Ishikawa (cell line): ENCODE data around the gene GTSF1L.

Source experiments
- CEBPB ChIP-seq: IDR thresholded peaks from 2 replicates; pipeline ENCODE4 v1.6.1; 2012
- CREB1 ChIP-seq: IDR thresholded peaks from 2 replicates; pipeline ENCODE4 v1.6.1; 2012; ENCODE audit warnings: low read depth
- EGR1 ChIP-seq: IDR thresholded peaks from 2 replicates; pipeline ENCODE4 v1.6.1; 2012
- EP300 ChIP-seq: IDR thresholded peaks from 2 replicates; pipeline ENCODE4 v1.6.1; 2012; ENCODE audit warnings: borderline replicate concordance
- FOXM1 ChIP-seq: IDR thresholded peaks from 2 replicates; pipeline ENCODE4 v1.6.1; 2012; ENCODE audit warnings: low read depth, borderline replicate concordance
- RAD21 ChIP-seq: IDR thresholded peaks from 2 replicates; pipeline ENCODE4 v1.6.1; 2012; ENCODE audit warnings: low read depth
- TAF1 ChIP-seq: IDR thresholded peaks from 2 replicates; pipeline ENCODE4 v1.6.1; 2012; ENCODE audit warnings: low read depth, mild to moderate bottlenecking
- TCF12 ChIP-seq: IDR thresholded peaks from 2 replicates; pipeline ENCODE4 v1.6.1; 2012; ENCODE audit warnings: low read depth
- YY1 ChIP-seq: IDR thresholded peaks from 2 replicates; pipeline ENCODE4 v1.6.1; 2012; ENCODE audit warnings: low read depth
- ZBTB7A ChIP-seq: IDR thresholded peaks from 2 replicates; pipeline ENCODE4 v1.6.1; 2012; ENCODE audit warnings: low read depth
- TF ChIP-seq, protein P1 (sequence below): IDR thresholded peaks from 2 replicates; pipeline ENCODE4 v1.6.1; 2012
- TF ChIP-seq, protein P2 (sequence below): IDR thresholded peaks from 2 replicates; pipeline ENCODE4 v1.6.1; 2012
- TF ChIP-seq, protein P3 (sequence below): IDR thresholded peaks from 2 replicates; pipeline ENCODE4 v1.6.1; 2012; ENCODE audit warnings: low read depth, mild to moderate bottlenecking

Gene GTSF1L

DNA sequence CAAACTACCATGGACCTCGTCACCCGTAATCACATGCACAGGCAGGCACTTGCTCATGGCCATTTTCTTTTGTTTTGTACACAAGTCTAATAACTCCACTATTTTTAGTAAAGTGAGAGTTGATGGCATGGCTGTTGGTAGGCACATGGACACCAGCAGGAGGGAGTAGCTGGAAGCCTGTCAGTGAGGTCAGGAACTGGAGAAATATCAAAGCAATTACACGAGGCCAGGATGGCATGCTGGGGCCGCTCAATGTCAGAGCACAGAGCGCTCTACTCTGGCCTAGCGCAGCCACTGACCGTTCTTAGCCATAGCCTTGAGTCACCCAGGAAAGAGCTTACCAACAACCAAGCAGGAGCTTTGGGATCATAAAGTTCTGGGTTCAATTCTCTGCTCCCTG, 36.1 kb upstream of the GTSF1L start:
- TF ChIP-seq YY1 (no peak), CEBPB (no peak), CREB1 (no peak)
- TF ChIP-seq, protein P1, sequence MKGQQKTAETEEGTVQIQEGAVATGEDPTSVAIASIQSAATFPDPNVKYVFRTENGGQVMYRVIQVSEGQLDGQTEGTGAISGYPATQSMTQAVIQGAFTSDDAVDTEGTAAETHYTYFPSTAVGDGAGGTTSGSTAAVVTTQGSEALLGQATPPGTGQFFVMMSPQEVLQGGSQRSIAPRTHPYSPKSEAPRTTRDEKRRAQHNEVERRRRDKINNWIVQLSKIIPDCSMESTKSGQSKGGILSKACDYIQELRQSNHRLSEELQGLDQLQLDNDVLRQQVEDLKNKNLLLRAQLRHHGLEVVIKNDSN, result no peak

DNA sequence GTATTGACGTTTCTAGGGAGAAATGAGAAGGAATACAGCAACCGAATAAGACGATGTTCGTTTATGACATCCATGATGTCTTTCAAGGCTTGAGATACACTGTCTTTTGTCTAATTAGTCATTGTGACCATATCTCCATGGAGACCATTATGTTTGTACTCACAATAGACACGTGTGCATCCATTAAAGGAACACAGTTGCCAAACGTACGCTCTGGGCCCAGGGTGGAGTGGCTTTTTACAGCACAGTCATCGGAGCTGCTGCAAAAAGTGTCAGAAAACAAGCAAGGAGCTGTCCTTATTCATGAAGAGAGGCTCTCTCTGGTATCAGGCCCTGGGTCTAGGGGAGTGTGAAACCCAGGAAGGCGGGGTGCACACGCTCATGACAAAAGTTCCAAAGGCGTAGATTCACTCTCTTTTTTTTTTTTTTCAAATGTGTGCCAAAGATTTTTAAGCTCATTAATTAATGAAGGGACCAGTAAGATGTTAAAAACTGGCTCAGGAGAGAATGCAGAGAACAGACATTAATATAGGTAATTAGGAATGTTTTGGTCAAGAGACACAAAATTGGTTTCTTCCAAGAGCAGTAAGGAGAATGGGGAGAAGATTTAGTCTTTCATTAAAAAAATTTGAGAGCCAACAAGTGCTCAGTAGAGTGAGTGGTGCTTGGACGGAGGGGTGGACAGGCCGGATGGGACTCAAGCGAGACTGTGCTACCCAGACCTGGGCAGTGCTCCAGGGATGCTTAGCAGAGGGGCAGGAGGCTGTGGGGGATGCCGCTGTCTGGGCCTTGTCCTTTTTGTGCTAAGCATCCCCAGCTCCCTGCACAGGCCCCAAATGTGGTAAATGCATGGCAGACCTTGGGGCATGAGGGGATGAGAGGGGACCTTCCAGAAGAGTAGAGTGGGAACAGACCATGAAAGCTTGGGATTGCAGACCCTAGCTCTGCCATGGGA, 34.9 kb upstream of the GTSF1L start:
- TF ChIP-seq TCF12 (no peak), CREB1 (no peak), EGR1 (no peak)
- TF ChIP-seq, protein P1, result no peak

DNA sequence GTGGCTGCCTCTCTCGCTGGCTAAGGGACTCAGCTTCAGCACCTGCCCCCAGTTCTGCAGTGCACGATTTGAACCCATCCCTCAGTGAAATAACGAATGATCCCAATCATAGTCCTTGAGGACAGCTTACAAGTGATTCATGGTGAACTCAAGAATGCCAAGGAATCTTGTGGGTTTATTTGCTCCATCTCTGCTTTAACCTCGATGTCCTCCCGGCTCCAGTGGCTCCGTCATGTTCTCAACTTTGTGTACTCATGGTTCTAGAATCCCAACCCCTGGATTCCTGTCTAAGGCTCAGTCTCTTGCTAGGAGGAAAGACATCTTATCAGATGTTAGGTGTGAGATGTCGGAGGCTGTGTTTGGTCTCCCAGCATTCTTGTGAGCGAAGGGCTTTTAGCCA, 29.0 kb upstream of the GTSF1L start:
- TF ChIP-seq CREB1 (no peak), ZBTB7A (no peak), TCF12 (no peak), CEBPB (no peak), FOXM1 (no peak), EP300 (no peak), YY1 (no peak)
- TF ChIP-seq, protein P1, result no peak
- TF ChIP-seq, protein P2, sequence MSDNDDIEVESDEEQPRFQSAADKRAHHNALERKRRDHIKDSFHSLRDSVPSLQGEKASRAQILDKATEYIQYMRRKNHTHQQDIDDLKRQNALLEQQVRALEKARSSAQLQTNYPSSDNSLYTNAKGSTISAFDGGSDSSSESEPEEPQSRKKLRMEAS, result no peak

DNA sequence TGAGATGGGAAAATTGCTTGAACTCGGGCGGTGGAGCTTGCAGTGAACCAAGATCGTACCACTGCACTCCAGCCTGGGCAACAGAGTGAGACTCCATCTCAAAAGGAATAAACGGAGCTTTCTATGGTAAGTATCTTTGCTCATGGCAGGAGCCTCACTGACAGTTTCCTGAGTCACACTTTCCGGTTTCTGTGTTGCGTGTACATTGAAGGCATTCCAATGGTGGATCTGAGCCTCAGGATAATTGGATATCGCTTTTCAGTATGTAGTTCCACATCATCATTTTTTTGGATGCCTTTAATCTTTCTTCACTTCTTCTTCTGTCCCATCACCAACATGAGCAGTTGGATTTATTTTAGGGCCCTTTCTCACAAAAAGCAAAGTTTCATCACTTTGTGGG, 28.6 kb upstream of the GTSF1L start:
- TF ChIP-seq, protein P1, result no peak
- TF ChIP-seq TAF1, result no peak

DNA sequence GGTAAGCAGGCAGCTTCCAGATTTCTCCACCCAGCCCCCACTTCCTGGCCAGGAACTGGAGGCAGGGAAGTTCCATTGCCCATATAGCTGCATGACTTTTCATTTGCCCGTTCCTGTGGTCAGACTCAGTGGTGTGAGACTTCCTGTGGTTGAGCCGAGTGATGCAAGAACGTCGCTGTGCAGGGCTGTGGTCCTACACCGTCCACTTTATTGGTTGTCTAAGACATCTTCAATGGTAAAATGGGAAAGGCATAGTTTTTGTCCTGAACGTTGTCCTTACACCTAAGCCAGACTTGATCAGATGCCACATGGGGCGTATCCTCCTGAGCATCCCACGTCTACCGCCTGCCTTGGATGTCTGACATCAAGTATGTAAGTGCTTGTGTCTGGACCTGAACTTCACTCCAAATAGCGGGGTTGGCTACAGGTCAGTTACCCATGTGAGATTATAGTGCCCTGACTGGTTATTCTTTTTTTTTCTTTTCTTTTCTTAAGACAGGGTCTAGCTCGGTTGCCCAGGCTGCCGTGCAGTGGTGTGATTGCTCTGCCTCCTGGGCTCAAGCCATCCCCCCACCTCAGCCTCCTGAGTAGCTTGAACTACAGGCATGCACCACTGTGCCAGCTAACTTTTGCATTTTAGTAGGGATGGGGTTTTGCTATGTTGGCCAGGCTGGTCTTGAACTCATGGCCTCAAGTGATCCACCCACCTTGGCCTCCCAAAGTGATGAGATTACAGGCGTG, 25.9 kb upstream of the GTSF1L start:
- no peak for TF ChIP-seq CREB1
- TF ChIP-seq, protein P2, result no peak
- TF ChIP-seq EP300, result no peak
- no peak for TF ChIP-seq TAF1
- TF ChIP-seq, protein P3, sequence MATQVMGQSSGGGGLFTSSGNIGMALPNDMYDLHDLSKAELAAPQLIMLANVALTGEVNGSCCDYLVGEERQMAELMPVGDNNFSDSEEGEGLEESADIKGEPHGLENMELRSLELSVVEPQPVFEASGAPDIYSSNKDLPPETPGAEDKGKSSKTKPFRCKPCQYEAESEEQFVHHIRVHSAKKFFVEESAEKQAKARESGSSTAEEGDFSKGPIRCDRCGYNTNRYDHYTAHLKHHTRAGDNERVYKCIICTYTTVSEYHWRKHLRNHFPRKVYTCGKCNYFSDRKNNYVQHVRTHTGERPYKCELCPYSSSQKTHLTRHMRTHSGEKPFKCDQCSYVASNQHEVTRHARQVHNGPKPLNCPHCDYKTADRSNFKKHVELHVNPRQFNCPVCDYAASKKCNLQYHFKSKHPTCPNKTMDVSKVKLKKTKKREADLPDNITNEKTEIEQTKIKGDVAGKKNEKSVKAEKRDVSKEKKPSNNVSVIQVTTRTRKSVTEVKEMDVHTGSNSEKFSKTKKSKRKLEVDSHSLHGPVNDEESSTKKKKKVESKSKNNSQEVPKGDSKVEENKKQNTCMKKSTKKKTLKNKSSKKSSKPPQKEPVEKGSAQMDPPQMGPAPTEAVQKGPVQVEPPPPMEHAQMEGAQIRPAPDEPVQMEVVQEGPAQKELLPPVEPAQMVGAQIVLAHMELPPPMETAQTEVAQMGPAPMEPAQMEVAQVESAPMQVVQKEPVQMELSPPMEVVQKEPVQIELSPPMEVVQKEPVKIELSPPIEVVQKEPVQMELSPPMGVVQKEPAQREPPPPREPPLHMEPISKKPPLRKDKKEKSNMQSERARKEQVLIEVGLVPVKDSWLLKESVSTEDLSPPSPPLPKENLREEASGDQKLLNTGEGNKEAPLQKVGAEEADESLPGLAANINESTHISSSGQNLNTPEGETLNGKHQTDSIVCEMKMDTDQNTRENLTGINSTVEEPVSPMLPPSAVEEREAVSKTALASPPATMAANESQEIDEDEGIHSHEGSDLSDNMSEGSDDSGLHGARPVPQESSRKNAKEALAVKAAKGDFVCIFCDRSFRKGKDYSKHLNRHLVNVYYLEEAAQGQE, result no peak
- TF ChIP-seq ZBTB7A, result no peak
- no peak for TF ChIP-seq TCF12
- no peak for TF ChIP-seq CEBPB
- TF ChIP-seq RAD21, result no peak

DNA sequence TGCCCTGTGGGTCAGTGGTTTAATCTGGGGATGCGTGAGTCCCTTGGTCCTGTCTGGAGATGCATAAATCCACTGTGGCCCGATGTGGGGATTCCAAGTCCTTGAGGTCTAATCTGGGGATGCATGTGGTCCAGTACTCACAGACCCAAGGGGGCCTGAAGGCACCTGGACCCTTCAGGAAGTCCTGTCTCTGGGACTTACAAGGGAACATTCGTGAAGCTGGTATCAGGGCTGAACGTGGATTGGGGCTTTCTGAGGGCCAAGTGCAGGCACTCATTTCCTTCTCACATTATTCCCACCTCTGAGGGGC, 25.2 kb upstream of the GTSF1L start:
- TF ChIP-seq, protein P3, result no peak
